Gastrocnemius medialis (tissue), 4 donors: ENCODE results near the gene ENKD1.

ENCODE experiments used
- CTCF ChIP-seq, 5 experiments: fragments of 450-650 bp in 3 of 5; fragments of 200-600 bp in 2 of 5; sonication (generic) in 2 of 5; IDR thresholded peaks in 4 of 5; conservative IDR thresholded peaks in 1 of 5; 1 replicate in 4 of 5; 2 replicates in 1 of 5; pipeline ENCODE4 v1.5.1; 2016 to 2019; ENCODE audit warnings: antibody characterized with exemption in 5 of 5, mild to moderate bottlenecking in 3 of 5, moderate library complexity in 3 of 5
- POLR2A ChIP-seq, 2 donors: fragments of 450-650 bp; IDR thresholded peaks; one replicate each; pipeline ENCODE4 v1.6.1; 2017; ENCODE audit warnings: antibody characterized with exemption in 2 of 2, mild to moderate bottlenecking in 2 of 2, moderate library complexity in 2 of 2

GRCh38 chr16:67644038-67644437 lies 22.5 kb downstream of the ENKD1 start:
- TF ChIP-seq CTCF (IDR thresholded peaks at IDR 0.05 in 4 of 5, conservative IDR thresholded peaks at IDR 0.05 in 1 of 5) (no peak), POLR2A (IDR thresholded peaks at IDR 0.05) (no peak)
